HG02870 (cell line): ENCODE data around the gene CBR4.
"Not testable (repeated sequence)": the region's sequence is repeated elsewhere in the genome, so short reads cannot be mapped to it uniquely, and the experiment has no call there.

Source experiments
- ATAC-seq: cut with Tn5 transposase; IDR thresholded peaks from one replicate; pipeline ENCODE4 v1.9.1; 2021; ENCODE audit warnings: mild to moderate bottlenecking, moderate library complexity; ENCODE audit not compliant: unreplicated experiment

CBR4 gene

DNA sequence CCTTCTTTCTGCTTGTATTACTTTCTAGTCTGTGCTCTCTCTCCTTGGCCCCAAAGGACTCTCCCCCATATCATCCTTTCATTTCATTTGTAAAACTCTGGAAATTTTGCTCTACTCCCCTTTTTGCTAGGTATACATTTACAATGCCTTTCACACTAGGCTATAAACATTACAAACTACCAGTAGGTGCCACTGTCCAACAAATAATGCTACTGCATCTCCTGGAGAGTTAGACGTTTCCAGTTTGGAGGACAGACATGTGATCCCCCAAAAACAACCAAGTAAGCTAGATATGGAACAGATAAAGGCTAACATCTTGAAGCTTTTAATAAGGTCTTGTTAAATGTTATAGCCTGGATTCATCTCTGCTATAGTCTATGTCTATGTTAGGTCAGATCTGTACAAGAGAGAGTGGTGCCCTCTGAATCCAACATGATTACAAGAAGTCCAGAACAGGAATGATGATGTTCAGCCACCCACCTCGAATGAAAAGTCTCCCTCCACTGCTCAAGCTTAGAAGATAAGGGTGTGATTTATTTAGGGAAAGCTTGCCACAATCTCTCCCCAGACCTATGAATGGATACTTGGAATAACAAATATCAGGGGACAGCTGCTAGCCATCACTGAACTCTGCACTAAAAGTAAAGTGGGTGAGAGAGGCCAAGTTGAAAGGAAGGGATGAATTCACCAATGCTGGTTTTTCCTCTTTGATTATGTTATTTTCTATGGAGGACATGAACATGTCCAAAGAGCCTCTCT, 14.3 kb downstream of the CBR4 start:
- no peak for ATAC-seq

DNA sequence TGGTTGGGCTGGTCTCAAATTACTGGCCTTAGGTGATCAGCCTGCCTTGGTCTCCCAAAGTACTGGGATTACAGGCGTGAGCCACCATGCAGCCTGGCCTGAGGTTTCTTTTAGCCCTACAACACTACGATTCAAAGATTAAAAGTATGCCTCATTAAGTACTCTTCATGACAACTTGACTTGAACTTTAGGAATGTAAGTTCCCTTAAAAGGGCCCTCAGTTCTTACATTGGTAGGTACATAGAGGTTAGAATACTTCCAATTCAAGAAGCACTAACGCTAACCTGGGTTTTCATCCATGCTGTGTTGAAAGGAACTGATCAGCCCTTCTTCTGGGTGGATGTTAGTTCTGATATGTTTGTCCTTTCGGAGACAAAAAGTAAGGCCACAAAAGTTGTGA, 15.1 kb downstream of the CBR4 start:
- no peak for ATAC-seq

DNA sequence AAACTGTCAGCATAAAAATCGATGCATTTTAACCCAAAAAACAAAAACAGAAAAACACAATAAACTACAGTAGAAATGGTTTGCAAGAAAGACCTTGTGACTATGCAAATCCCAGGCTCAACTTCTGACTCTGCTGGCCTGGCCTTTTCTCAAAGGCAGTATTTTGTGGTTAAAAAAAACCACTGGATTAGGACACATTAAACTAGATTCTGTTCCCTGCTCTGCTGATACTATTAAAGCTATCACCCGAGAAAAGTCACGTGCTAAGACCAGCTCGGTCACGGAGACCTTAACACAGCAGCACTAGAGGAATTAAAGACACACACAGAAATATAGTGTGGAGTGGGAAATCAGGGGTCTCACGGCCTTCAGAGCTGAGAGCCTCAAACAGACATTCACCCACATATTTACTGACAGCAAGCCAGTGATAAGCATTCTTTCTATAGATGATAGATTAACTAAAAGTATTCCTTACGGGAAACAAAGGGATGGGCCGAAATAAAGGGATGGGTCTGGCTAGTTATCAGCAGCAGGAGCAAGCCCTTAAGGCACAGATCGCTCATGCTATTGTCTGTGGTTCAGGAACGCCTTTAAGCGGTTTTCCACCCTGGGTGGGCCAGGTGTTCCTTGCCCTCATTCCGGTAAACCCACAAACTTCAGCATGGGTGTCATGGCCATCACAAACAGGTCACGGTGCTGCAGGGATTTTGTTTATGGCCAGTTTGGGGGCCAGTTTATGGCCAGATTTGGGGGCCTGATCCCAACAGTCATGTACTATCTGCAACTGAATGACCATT, 16.1 kb downstream of the CBR4 start:
- ATAC-seq, result no peak

DNA sequence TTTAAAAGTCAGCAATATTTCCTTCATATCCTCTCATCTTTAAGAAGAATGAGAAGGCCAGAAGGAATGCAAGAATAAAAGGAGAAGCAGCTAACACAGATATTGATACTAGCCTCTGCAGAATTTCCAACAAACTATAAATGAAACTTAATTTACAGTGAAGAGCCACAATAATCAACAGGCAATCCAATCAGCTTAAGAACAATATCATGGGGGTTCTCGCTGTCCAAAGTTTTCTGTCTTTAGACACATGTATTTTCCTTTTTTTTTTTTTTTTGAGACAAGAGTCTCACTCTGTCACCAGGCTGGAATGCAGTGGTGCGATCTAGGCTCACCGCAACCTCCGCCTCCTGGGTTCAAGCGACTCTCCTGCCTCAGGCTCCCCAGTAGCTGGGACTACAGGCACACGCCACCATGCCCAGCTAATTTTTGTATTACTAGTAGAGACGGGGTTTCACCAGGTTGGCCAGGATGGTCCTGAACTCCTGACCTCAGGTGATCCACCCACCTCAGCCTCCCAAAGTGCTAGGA, 17.0 kb downstream of the CBR4 start:
- not testable (repeated sequence) for ATAC-seq

DNA sequence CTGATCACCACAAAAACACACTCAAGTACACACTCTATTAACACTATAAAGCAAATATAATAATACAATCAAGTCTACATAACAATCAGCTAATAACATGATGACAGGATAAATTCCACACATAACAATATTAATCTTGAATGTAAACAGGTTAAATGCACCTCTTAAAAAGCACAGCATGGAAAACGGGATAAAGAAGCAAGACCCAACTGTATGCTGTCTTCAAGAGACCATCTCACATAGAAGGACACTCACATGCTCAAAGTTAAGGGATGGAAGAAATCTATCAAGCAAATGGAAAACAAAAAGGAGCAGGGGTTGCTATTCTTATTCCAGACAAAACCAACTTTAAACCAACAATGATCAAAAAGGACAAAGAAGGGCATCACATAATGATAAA, 28.1 kb downstream of the CBR4 start:
- ATAC-seq, result no peak

DNA sequence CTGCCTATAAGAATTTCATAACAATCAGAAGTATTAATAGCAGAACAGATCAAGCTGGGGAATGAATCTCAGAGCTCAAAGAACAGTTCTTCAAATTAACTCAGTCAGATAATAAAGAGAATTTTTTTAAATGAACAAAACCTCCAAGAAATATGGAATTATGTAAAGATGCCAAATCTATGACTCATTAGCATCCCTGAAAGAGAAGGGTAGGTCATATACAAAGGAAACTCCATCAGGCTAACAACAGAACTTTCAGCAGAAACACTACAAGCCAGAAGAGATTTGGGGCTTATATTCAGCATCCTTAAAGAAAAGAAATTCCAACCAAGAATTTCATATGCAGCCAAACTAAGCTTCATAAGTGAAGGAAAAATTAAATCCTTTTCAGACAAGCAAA, 28.6 kb downstream of the CBR4 start:
- no peak for ATAC-seq

DNA sequence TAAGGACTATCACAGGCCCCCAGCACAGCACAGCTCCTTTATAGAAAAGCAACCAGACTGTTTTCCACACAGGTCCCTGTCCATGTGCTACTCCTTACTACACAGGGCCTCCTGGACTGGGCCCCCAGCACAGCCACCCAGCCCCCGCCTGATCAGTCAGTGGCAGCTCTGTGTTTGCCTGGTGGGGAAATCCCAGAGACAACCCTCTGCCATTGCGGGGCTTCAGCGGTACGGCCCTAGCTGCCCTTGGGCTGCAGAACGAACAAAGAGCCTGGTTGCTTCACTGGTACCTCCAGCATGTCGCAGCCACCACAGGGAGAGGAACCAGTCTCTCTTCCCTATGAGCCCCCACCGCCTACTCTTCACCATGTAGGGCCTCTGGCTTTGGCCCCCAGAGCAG, 30.7 kb downstream of the CBR4 start:
- no peak for ATAC-seq

DNA sequence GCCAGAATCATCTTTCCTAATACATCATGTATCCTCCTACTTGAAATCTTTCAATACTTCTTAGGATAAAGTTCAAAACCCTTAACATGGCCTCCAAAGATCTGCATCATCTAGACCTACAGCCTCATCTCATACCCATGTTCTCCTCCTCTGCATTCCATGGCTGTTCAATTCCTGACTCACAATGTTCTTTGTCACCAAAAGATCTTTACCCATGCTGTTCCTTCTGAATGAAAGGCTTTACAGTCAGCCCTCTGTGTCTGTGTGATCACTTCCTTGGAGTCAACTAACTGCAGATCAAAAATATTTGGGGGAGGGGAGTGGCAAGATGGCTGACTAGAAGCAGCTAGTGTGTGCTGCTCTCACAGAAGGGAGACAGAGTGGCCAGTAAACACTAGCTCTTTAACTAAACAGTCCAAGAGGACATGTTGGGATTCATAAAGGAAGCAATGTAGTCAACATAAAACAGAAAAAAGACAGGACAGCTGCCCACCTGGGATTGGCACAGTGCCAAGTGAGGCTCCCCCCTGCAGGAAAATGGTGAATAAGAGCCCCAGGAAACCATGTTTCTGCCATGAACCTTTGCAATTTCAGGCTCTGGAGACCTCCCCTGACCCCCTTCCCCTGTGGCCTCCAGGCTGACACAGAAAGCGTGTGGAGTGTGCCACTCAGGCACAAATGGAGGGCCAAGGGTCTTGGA, 31.9 kb downstream of the CBR4 start:
- no peak for ATAC-seq

DNA sequence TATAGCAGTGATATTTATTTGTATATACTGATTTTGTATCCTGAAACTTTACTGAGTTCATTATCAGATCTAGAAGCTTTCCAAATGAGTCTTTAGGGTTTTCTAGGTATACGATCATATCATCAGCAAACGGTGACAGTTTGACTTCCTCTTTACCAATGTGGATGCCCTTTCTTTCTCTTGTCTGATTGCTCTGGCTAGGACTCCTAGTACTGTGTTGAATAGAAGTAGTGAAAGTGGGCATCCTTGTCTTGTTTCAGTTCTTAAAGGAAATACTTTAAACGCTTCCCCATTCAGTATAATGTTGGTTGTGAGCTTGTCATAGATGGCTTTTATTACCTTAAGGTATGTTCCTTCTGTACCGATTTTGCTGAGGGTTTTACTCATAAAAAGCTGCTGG, 37.5 kb downstream of the CBR4 start:
- ATAC-seq, result no peak

DNA sequence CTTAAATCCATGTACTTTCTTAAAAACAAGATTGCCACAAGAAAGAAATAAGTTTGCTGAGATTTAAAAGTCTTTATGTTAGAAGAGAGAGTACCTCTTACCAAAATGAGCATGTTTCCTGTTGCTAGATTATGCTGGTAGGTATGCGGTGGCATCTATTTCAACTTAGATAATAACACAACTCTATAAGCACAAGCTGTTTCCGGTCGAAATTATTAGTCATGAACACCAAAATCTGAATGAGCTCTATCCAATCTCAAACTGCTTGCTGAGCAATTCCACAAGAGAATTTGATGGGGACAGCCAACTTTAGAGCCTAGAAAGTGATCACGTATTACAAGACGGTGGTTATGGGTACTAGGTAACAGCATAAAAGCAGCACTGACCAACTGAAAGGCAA, 49.3 kb downstream of the CBR4 start:
- no peak for ATAC-seq

DNA sequence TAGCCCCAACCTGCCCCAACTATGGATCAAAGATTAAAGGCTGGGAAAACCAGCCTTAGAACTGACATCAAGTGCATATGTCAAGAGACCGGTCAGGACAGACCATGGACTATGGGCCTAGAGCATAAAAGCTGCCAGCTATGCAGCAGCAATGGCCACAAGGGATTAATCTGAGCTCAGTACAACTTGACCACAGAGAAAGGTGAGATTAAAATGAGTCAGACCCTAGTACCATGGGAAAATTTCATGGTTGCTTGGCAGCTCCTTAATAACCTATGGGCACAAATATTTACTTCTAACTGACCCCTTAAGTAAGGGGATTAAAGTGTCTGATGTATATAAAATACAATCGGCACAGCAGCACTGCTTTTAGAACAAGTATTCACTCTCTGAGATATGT, 54.4 kb downstream of the CBR4 start:
- no peak for ATAC-seq

DNA sequence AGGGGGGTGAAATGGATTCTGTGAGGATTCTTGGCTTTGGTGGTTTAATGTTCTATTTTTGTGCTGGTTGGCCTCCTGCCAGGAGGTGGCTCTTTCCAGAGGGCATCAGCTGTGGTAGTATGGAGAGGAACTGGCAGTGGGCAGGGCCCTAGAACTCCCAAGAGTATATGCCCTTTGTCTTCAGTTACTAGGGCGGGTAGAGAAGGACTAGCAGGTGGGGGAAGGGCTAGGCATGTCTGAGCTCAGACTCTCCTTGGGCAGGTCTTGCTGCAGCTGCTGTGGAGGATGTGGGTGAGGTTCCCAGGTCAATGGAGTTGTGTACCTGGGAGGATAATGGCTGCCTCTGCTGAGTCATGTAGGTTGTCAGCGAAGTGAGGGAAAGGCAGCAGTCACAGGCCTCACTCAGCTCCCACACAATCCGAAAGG, 57.2 kb downstream of the CBR4 start:
- ATAC-seq, result not testable (repeated sequence)

DNA sequence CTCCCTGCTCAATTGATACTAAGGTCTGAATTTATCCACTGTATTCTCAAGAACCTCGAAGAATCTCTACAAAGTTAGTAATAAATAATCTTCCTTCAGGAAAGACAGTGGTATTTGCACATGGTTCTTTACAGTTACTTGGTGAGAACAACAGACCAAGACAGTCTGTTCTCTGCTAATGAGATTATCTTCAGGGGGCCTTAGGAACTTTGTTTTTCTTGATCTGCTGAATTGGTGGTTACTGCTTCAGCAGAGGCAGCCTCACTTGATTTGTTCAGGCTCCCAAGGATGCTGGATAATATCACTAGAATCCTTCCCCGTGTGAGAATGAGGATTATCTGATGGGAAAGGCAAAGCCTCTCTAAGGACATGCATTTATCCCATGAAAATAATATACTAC, 64.8 kb downstream of the CBR4 start:
- ATAC-seq, result no peak

DNA sequence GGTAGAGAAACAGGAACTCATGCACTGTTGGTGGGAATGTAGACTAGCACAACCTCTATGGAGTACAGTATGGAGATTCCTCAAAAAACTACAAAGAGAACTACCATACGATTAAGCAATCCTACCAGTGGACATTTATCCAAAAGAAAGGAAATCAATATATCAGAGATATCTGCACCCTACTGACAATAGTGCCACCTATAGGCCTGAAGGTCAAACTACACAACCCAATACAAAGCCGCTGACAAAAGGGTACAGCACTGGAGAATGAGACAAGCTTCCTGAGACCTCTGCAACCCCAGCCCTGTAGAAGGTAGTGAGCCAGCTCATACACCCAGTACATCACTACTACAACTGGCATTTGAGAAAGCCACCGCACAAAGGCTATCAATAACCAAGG, 67.1 kb downstream of the CBR4 start:
- no peak for ATAC-seq
